ENCODE data around the gene ATRNL1. TPM values are rescaled to one million over a fixed set of nuclear protein-coding genes. Genes with fewer than 3 reads are reported as not detected.

The ATRNL1 gene
- total RNA-seq, 1 experiment from 2014 or later = 28.7 TPM

GRCh38 chr10:115503546-115503945 is 410.4 kb downstream of the ATRNL1 start:
- TF ChIP-seq RORB (CRISPR knock-in tag; IDR thresholded peaks at IDR 0.05) = no peak
- TF ChIP-seq ARID4B (CRISPR knock-in tag; IDR thresholded peaks at IDR 0.05; ENCODE audit: borderline replicate concordance) = no peak
- TF ChIP-seq MXD4 (CRISPR knock-in tag; IDR thresholded peaks at IDR 0.05; ENCODE audit: borderline replicate concordance) = no peak
- TF ChIP-seq ETV6 (CRISPR knock-in tag; IDR thresholded peaks at IDR 0.05) = no peak
- no peak for TF ChIP-seq SP1 (CRISPR knock-in tag; conservative IDR thresholded peaks at IDR 0.05)
- TF ChIP-seq CBFB (CRISPR knock-in tag; IDR thresholded peaks at IDR 0.05; ENCODE audit: low read depth) = no peak
- TF ChIP-seq USF1 (CRISPR knock-in tag; IDR thresholded peaks at IDR 0.05) = no peak
- no peak for TF ChIP-seq PREB (CRISPR knock-in tag; IDR thresholded peaks at IDR 0.05; ENCODE audit: borderline replicate concordance)
- TF ChIP-seq ZNF281 (CRISPR knock-in tag; IDR thresholded peaks at IDR 0.05) = no peak
- TF ChIP-seq GABPB1 (CRISPR knock-in tag; IDR thresholded peaks at IDR 0.05) = no peak
- no peak for TF ChIP-seq NFYB (CRISPR knock-in tag; conservative IDR thresholded peaks at IDR 0.05; ENCODE audit: low read depth)
- no peak for TF ChIP-seq NFATC4 (CRISPR knock-in tag; IDR thresholded peaks at IDR 0.05)
- no peak for TF ChIP-seq ESRRA (CRISPR knock-in tag; IDR thresholded peaks at IDR 0.05; ENCODE audit: borderline replicate concordance)
- no peak for TF ChIP-seq AR (CRISPR knock-in tag; IDR thresholded peaks at IDR 0.05)
- no peak for TF ChIP-seq IRF2 (CRISPR knock-in tag; IDR thresholded peaks at IDR 0.05; ENCODE audit: borderline replicate concordance, low read depth)
- POLR2A ChIA-PET = no interaction called here
- Mint-ChIP-seq H3K27me3 (ENCODE audit: low read depth) (no peaks in the 10 kb centered on the region), H3K36me3 (peaks cover 42% of the 10 kb centered on the region), H3K27ac (no peak overlapping the region), H3K4me3 (no peak overlapping the region), H3K9me3 (peaks cover 53% of the 10 kb centered on the region), H3K4me1 (peaks cover 4% of the 10 kb centered on the region; the same call in 1 of the 2 replicates)
- CTCF ChIA-PET = no interaction called here
- DNase-seq (ENCODE audit: low spot score) = no peak
- ATAC-seq = no peak
